HEK293T (cell line): ENCODE data around the gene TMCC2.

ENCODE experiments used
- CTCF ChIA-PET: fragments of 350-600 bp; formaldehyde crosslinking; extraction: SDS; loops from one replicate; lab custom pipeline; 2021; ENCODE audit warnings: antibody characterized with exemption, inconsistent platforms; lab: Yijun Ruan, JAX
- POLR2A ChIA-PET: fragments of 350-600 bp; formaldehyde crosslinking; extraction: SDS; loops from one replicate; lab custom pipeline; 2020; ENCODE audit warnings: antibody characterized with exemption, inconsistent platforms; lab: Yijun Ruan, JAX
- DNase-seq: peaks from one replicate; pipeline ENCODE4 v3.0.0; 2012; ENCODE audit warnings: mixed read lengths; ENCODE audit errors: extremely low spot score
- ARNT ChIP-seq: fragments of 450-650 bp; IDR thresholded peaks from 2 replicates; pipeline ENCODE4 v1.6.1; 2017; ENCODE audit warnings: mild to moderate bottlenecking
- BHLHE40 ChIP-seq: fragments of 450-650 bp; IDR thresholded peaks from 2 replicates; pipeline ENCODE4 v1.6.1; 2016; ENCODE audit warnings: mild to moderate bottlenecking, moderate library complexity, borderline replicate concordance
- CTBP1 ChIP-seq: fragments of 450-650 bp; IDR thresholded peaks from 2 replicates; pipeline ENCODE4 v1.6.1; 2016; ENCODE audit warnings: borderline replicate concordance
- ELF4 ChIP-seq: fragments of 450-650 bp; IDR thresholded peaks from 2 replicates; pipeline ENCODE4 v1.6.1; 2017; ENCODE audit warnings: antibody characterized with exemption
- FOXA1 ChIP-seq: fragments of 450-650 bp; IDR thresholded peaks from 2 replicates; pipeline ENCODE4 v1.6.1; 2016; ENCODE audit warnings: mild to moderate bottlenecking
- FOXK2 ChIP-seq: fragments of 450-650 bp; IDR thresholded peaks from 2 replicates; pipeline ENCODE4 v1.6.1; 2016; ENCODE audit warnings: mild to moderate bottlenecking
- FOXM1 ChIP-seq: fragments of 450-650 bp; IDR thresholded peaks from 2 replicates; pipeline ENCODE4 v1.6.1; 2017; ENCODE audit warnings: mild to moderate bottlenecking, borderline replicate concordance
- HDGF ChIP-seq: fragments of 450-650 bp; IDR thresholded peaks from 2 replicates; pipeline ENCODE4 v1.6.1; 2017; ENCODE audit warnings: antibody characterized with exemption, borderline replicate concordance
- L3MBTL2 ChIP-seq: fragments of 450-650 bp; conservative IDR thresholded peaks from 2 replicates; pipeline ENCODE4 v1.6.1; 2016; ENCODE audit warnings: mild to moderate bottlenecking
- LEF1 ChIP-seq: fragments of 450-650 bp; IDR thresholded peaks from 2 replicates; pipeline ENCODE4 v1.6.1; 2017; ENCODE audit warnings: mild to moderate bottlenecking, borderline replicate concordance
- NFRKB ChIP-seq: fragments of 450-650 bp; IDR thresholded peaks from 2 replicates; pipeline ENCODE4 v1.6.1; 2016; ENCODE audit warnings: mild to moderate bottlenecking, moderate library complexity
- PKNOX1 ChIP-seq: fragments of 450-650 bp; IDR thresholded peaks from 2 replicates; pipeline ENCODE4 v1.6.1; 2016
- SP1 ChIP-seq: fragments of 450-650 bp; IDR thresholded peaks from 2 replicates; pipeline ENCODE4 v1.6.1; 2017
- SUZ12 ChIP-seq: fragments of 450-650 bp; IDR thresholded peaks from 2 replicates; pipeline ENCODE4 v1.6.1; 2016; ENCODE audit warnings: mild to moderate bottlenecking
- TARDBP ChIP-seq: fragments of 450-650 bp; IDR thresholded peaks from 2 replicates; pipeline ENCODE4 v1.6.1; 2016
- ZNF384 ChIP-seq: fragments of 450-650 bp; IDR thresholded peaks from 2 replicates; pipeline ENCODE4 v1.6.1; 2016

Gene TMCC2

GRCh38 chr1:205187420-205187819, 40.3 kb upstream of the TMCC2 start:
- no peak for DNase-seq
- ChIA-PET POLR2A (interaction anchor here (0.9 kb wide), 1 partner anchor 12 kb away, joined by 3 read pairs; no protein-coding TSS in a partner anchor), CTCF (no interaction called here)
- TF ChIP-seq ELF4 (no peak), FOXM1 (no peak), ARNT (no peak), NFRKB (no peak), CTBP1 (no peak), PKNOX1 (no peak), L3MBTL2 (no peak), SUZ12 (no peak), TARDBP (no peak), SP1 (no peak), ZNF384 (no peak)

GRCh38 chr1:205188098-205188497, 39.6 kb upstream of the TMCC2 start:
- TF ChIP-seq L3MBTL2: no peak
- TF ChIP-seq FOXK2: no peak
- TF ChIP-seq LEF1: no peak
- no peak for TF ChIP-seq BHLHE40
- POLR2A ChIA-PET: interaction anchor here (0.9 kb wide), 1 partner anchor 11 kb away, joined by 3 read pairs; no protein-coding TSS in a partner anchor
- no peak for DNase-seq
- CTCF ChIA-PET: no interaction called here

GRCh38 chr1:205188596-205188995, 39.1 kb upstream of the TMCC2 start:
- CTCF ChIA-PET: no interaction called here
- no peak for TF ChIP-seq CTBP1
- TF ChIP-seq PKNOX1: no peak
- TF ChIP-seq TARDBP: no peak
- TF ChIP-seq FOXK2: no peak
- no peak for TF ChIP-seq NFRKB
- no peak for TF ChIP-seq SP1
- no peak for TF ChIP-seq SUZ12
- no peak for TF ChIP-seq HDGF
- TF ChIP-seq FOXA1: no peak
- no peak for DNase-seq
- POLR2A ChIA-PET: no interaction called here

- TF ChIP-seq NFRKB: no peak
- ChIA-PET POLR2A (no interaction called here), CTCF (no interaction called here)
- no peak for DNase-seq
Observed at GRCh38 chr1:205189131-205189530, 38.6 kb upstream of the TMCC2 start.

GRCh38 chr1:205190845-205191577, 36.7 kb upstream of the TMCC2 start:
- POLR2A ChIA-PET: no interaction called here
- CTCF ChIA-PET: no interaction called here
- TF ChIP-seq LEF1 (no peak), FOXA1 (no peak), CTBP1 (no peak), TARDBP (no peak), FOXK2 (no peak), SP1 (no peak), L3MBTL2 (no peak), ARNT (no peak), NFRKB (no peak), PKNOX1 (no peak), HDGF (no peak), ELF4 (no peak), BHLHE40 (no peak)
- DNase-seq: no peak

- ChIA-PET POLR2A (no interaction called here), CTCF (no interaction called here)
- TF ChIP-seq SUZ12: no peak
- TF ChIP-seq NFRKB: no peak
- no peak for TF ChIP-seq FOXM1
- no peak for TF ChIP-seq FOXA1
- TF ChIP-seq LEF1: no peak
- no peak for DNase-seq
Observed at GRCh38 chr1:205191622-205192021, 36.1 kb upstream of the TMCC2 start.

- ChIA-PET POLR2A (no interaction called here), CTCF (interaction anchor here (0.6 kb wide), 1 partner anchor 16 kb away, joined by 5 read pairs; no protein-coding TSS in a partner anchor)
- no peak for TF ChIP-seq TARDBP
- TF ChIP-seq SUZ12: no peak
- no peak for TF ChIP-seq BHLHE40
- no peak for TF ChIP-seq FOXM1
- TF ChIP-seq CTBP1: no peak
- no peak for TF ChIP-seq HDGF
- TF ChIP-seq FOXK2: no peak
- no peak for TF ChIP-seq ELF4
- no peak for TF ChIP-seq SP1
- TF ChIP-seq ARNT: no peak
- no peak for TF ChIP-seq LEF1
- no peak for TF ChIP-seq L3MBTL2
- no peak for TF ChIP-seq PKNOX1
- TF ChIP-seq NFRKB: no peak
- no peak for TF ChIP-seq ZNF384
- no peak for TF ChIP-seq FOXA1
- DNase-seq: no peak
Observed at GRCh38 chr1:205192287-205192686, 35.5 kb upstream of the TMCC2 start.
